ENCODE results near the gene BMP6. TPM values are rescaled to one million over a fixed set of nuclear protein-coding genes. Genes with fewer than 3 reads are reported as not detected.
A peak's percentile ranks its signal among the peaks of the same experiment; 100 is the strongest.

Gene BMP6
- total and polyA plus RNA-seq, 11 donors = 1.1 to 5.1 (median 2.7) TPM

DNA sequence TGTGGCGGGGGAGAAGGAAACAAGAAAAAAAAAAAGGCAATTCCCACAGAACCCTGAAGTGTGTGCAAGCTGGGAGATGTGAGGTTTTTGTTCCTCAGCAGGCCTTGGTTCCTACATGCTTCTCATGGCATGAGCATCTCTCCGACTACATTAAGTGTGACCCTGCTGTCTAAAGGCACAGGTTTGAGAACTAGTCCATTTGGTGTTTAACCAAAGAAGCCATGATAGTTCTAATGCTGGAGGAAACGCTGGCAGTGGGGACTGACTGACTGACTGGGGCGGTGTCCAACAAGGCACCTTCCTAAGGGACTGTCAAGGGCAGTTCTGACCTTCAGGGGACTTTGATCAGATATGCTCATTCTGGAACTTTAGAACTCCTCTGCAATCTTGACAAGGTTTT, 180.8 kb downstream of the BMP6 start:
- no peaks in the 10 kb centered on the region for H3K9me3 ChIP-seq
- TF ChIP-seq, protein P1, sequence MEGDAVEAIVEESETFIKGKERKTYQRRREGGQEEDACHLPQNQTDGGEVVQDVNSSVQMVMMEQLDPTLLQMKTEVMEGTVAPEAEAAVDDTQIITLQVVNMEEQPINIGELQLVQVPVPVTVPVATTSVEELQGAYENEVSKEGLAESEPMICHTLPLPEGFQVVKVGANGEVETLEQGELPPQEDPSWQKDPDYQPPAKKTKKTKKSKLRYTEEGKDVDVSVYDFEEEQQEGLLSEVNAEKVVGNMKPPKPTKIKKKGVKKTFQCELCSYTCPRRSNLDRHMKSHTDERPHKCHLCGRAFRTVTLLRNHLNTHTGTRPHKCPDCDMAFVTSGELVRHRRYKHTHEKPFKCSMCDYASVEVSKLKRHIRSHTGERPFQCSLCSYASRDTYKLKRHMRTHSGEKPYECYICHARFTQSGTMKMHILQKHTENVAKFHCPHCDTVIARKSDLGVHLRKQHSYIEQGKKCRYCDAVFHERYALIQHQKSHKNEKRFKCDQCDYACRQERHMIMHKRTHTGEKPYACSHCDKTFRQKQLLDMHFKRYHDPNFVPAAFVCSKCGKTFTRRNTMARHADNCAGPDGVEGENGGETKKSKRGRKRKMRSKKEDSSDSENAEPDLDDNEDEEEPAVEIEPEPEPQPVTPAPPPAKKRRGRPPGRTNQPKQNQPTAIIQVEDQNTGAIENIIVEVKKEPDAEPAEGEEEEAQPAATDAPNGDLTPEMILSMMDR (IDR thresholded peaks at IDR 0.05) = no peak
- no peak for TF ChIP-seq POLR2A (IDR thresholded peaks at IDR 0.05)
- peaks cover 0 to 55% (median 24%) of the 10 kb centered on the region in 12 donors for H3K4me1 ChIP-seq
- ATAC-seq (no peak), DNase-seq (no peak)
- H3K27me3 ChIP-seq = no peaks in the 10 kb centered on the region
- intact Hi-C loops (cut with DNase I) = loop anchor here in 5 of 10 donors (5.0 to 10.0 kb wide), 5 partner anchors 86 to 179 kb away; partner anchors contain the start of genes BLOC1S5 (in 2 of the 5) and BMP6 (in 1 of the 5)
- WGBS, 4 donors = 85 to 90% (median 86%) methylated on average over 4 of the region's 4 CpGs
- H3K4me3 ChIP-seq = no peak overlapping the region
- no peak overlapping the region for H3K27ac ChIP-seq
- H3K36me3 ChIP-seq = peaks cover 0 to 30% (median 28%) of the 10 kb centered on the region in 9 donors

DNA sequence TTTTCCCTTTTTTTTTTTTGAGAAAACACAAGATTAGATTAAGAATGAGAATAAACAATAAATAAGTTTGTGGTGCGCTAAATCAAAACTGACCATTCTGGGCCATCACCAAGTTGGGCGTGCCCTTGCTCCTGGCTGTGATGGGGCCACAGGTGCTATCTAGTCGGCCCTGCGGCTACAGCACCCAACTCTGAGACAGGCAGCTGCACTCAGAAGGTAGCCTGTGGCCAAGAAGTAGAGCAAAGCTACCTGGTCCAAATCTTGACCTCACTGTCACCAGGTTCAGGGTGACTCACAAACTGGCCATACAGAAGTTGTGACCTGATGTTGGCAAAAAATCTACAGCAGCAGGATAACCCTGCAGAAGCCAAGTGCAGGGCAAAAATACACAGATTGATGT, 181.3 kb downstream of the BMP6 start:
- no peak for TF ChIP-seq POLR2A (IDR thresholded peaks at IDR 0.05)
- TF ChIP-seq, protein P1 (IDR thresholded peaks at IDR 0.05) = no peak
- WGBS, 4 donors = 91 to 98% (median 95%) methylated on average over 4 of the region's 4 CpGs
- peaks cover 0 to 55% (median 24%) of the 10 kb centered on the region in 12 donors for H3K4me1 ChIP-seq
- no peaks in the 10 kb centered on the region for H3K9me3 ChIP-seq
- intact Hi-C loops (cut with DNase I) = loop anchor here in 5 of 10 donors (5.0 to 10.0 kb wide), 5 partner anchors 85 to 180 kb away; partner anchors contain the start of genes BLOC1S5 (in 2 of the 5) and BMP6 (in 1 of the 5)
- DNase-seq (no peak), ATAC-seq (no peak)
- H3K4me3 ChIP-seq = no peak overlapping the region
- H3K36me3 ChIP-seq = peaks cover 0 to 26% (median 24%) of the 10 kb centered on the region in 9 donors
- H3K27me3 ChIP-seq = no peaks in the 10 kb centered on the region
- H3K27ac ChIP-seq = no peak overlapping the region

DNA sequence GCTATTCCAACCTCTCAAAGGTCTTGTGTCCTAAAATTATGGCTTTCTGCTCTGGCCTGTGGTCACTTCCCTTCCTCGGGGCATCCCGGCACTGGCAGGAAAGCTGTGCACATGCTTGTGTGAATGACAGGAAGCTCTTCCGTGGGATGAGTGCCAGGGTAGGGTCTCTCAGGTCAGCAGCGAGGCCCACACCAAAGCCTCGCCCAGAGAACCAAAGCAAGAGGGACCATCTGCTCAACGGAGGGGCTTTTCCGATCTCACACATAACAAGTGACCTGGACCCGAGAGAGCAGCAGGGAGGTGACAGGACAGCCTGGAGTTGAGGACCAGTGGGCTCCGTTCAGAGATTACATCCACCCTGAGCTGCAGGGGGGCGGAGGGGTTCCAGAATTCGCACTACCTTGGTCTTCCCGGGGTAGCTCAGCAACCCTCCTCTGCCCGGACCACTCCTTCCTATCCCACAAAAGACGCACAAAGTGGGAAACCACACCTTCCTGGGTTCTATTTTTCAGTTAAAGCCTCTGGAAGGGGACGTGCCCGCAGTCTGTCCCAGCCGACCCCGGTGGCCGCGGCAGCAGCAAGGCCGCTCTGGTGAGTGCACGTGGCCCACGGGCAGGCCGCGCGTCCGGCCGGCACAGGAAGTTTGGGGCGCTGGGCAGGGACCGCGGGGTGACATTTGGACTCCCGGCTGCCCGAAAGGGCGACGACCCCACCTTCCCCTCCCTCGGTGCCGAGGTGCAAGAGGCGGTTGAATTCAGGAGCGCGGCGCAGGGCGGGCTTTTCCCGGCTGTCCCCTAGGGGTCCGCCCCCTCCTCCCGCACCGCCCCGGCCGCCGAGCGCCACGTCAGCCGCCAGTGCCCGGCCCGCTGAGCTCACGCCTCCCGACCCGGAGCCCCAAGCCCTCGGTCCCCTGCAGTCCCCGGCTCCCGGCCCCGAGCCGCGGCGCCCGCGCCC, 183.7 kb downstream of the BMP6 start:
- peaks cover 0 to 47% (median 19%) of the 10 kb centered on the region in 12 donors for H3K4me1 ChIP-seq
- TF ChIP-seq, protein P1 (IDR thresholded peaks at IDR 0.05) = no peak
- TF ChIP-seq POLR2A (IDR thresholded peaks at IDR 0.05) = peak in 1 of 2 donors; percentile 16
- WGBS, 4 donors = 4 to 8% (median 6%) methylated on average over 28 to 66 of the region's 66 CpGs

DNA sequence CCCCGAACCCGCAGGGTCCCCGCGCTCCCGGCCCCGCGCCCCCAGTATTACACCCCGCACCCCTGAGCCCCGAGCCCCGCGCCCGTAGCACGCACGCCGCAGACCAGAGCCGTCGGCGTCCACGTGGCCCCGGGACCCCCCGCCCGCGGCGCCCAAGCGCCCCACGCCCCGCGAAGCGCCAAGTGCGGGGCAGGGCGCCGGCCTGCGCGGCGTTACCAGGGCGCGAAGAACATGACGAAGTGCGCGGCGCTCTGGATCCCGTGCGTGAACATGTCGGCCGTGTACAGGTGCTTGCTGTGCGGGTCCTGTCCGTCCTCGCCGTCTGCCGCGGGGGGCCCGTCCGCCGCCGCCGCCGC, 184.4 kb downstream of the BMP6 start:
- Histone ChIP-seq H3K9me3 (no peaks in the 10 kb centered on the region), H3K36me3 (no peaks in the 10 kb centered on the region), H3K27ac (peak overlapping the region; percentile 2 to 85 (median 70)), H3K4me1 (peaks cover 0 to 40% (median 16%) of the 10 kb centered on the region in 12 donors), H3K27me3 (no peaks in the 10 kb centered on the region), H3K4me3 (peak overlapping the region; percentile 57 to 97 (median 74))
- intact Hi-C loops (cut with DNase I) = loop anchor here in 7 of 10 donors (1.0 to 10.0 kb wide), 11 partner anchors 63 to 188 kb away; partner anchors contain the start of genes BMP6 (in 3 of the 7) and BLOC1S5 (in 1 of the 7)
- ATAC-seq (peak in 1 of 4 donors; percentile 4), DNase-seq (no peak)
- TF ChIP-seq, protein P1 (IDR thresholded peaks at IDR 0.05) = no peak
- no peak for TF ChIP-seq POLR2A (IDR thresholded peaks at IDR 0.05)
- 1% methylated on average over 23 to 57 of the region's 57 CpGs; no CpG with 5 or more reads in 1 of the 4 donors for WGBS, 4 donors

More for the DNA sequence above, 183.7 kb downstream of the BMP6 start:
- Histone ChIP-seq H3K4me3 (peak overlapping the region; percentile 57 to 97 (median 74)), H3K36me3 (peaks cover 0 to 1% (median 0%) of the 10 kb centered on the region in 9 donors), H3K27me3 (no peaks in the 10 kb centered on the region), H3K9me3 (no peaks in the 10 kb centered on the region), H3K27ac (peak overlapping the region; percentile 2 to 85 (median 70))
- intact Hi-C loops (cut with DNase I) = loop anchor here (1.0 to 10.0 kb wide), 14 partner anchors 63 to 187 kb away; partner anchors contain the start of genes BMP6 (in 4 of the 10) and BLOC1S5 (in 3 of the 10)
- ATAC-seq = peak; percentile 16 to 71 (median 66)
- DNase-seq = peak; percentile 53 to 84 (median 67)

All from heart left ventricle (tissue), 16 donors.